HepG2 (cell line): ENCODE measurements around the gene PKNOX2. TPM values are rescaled to one million over a fixed set of nuclear protein-coding genes. Genes with fewer than 3 reads are reported as not detected.

Experiments used
- AGO1 ChIP-seq: fragments of 200-400 bp; formaldehyde crosslinking; IDR thresholded peaks from 2 replicates; pipeline ENCODE4 v1.6.1; 2017; ENCODE audit warnings: mild to moderate bottlenecking, low read depth, low read length, moderate library complexity; ENCODE audit not compliant: poor library complexity, severe bottlenecking
- ATAD3A ChIP-seq: sonication (generic); formaldehyde crosslinking; IDR thresholded peaks from 2 replicates; pipeline ENCODE4 v1.4.0; 2020; ENCODE audit warnings: missing genetic modification reagents
- DMAP1 ChIP-seq: IDR thresholded peaks from 2 replicates; pipeline ENCODE4 v1.6.1; 2016
- PAF1 ChIP-seq: IDR thresholded peaks from 2 replicates; pipeline ENCODE4 v1.6.1; 2016; ENCODE audit warnings: missing genetic modification reagents, missing compliant biosample characterization
- PCBP1 ChIP-seq: fragments of 200-400 bp; formaldehyde crosslinking; IDR thresholded peaks from 2 replicates; pipeline ENCODE4 v1.6.1; 2017; ENCODE audit warnings: mild to moderate bottlenecking, low read depth, low read length, borderline replicate concordance
- RAD21 ChIP-seq: fragments of 450-650 bp; formaldehyde crosslinking; IDR thresholded peaks from 2 replicates; pipeline ENCODE4 v1.5.0; 2020; ENCODE audit warnings: mild to moderate bottlenecking
- U2AF2 ChIP-seq: fragments of 200-400 bp; formaldehyde crosslinking; IDR thresholded peaks from 2 replicates; pipeline ENCODE4 v1.6.1; 2017; ENCODE audit warnings: low read depth, mild to moderate bottlenecking, low read length
- ZBTB21 ChIP-seq: sonication (generic); formaldehyde crosslinking; IDR thresholded peaks from 2 replicates; pipeline ENCODE4 v1.4.0; 2020; ENCODE audit warnings: missing genetic modification reagents
- ZFP90 ChIP-seq: sonication (generic); formaldehyde crosslinking; IDR thresholded peaks from 2 replicates; pipeline ENCODE4 v1.8.0; 2022; ENCODE audit warnings: missing genetic modification reagents, mild to moderate bottlenecking, inconsistent platforms, borderline replicate concordance
- ZNF121 ChIP-seq: sonication (generic); formaldehyde crosslinking; IDR thresholded peaks from 2 replicates; pipeline ENCODE4 v1.5.0; 2020; ENCODE audit warnings: mild to moderate bottlenecking, missing genetic modification reagents
- ZNF33B ChIP-seq: sonication (generic); formaldehyde crosslinking; IDR thresholded peaks from 2 replicates; pipeline ENCODE4 v1.5.1; 2020; ENCODE audit warnings: mild to moderate bottlenecking, missing genetic modification reagents
- ZNF792 ChIP-seq: IDR thresholded peaks from 2 replicates; pipeline ENCODE4 v1.6.1; 2016
- polyA plus RNA-seq, 8 experiments: library from polyadenylated mRNA; depleted of rRNA in 3 of 8; stranded (reverse) in 7 of 8; unstranded in 1 of 8; fragments of >200 nt; fragmentation: Illumina TruSeq in 4 of 8; extraction: Trizol in 4 of 8; gene quantifications; 2 replicates each; pipeline versions ENCODE4 v1.2.1 to v1.2.3, GENCODE V29; 2011 to 2016; ENCODE audit warnings: low read depth in 4 of 8, missing spikeins in 1 of 8, mixed read lengths in 1 of 8; ENCODE audit not compliant: insufficient read depth in 1 of 8
- total RNA-seq, 5 experiments: library from RNA; depleted of rRNA; stranded (reverse); fragments of >200 nt; fragmentation: Illumina TruSeq; extraction: Trizol; gene quantifications; 2 replicates each; pipeline ENCODE4 v1.2.3, GENCODE V29; 2016; ENCODE audit warnings: low read depth in 1 of 5
- TF ChIP-seq, protein P1 (sequence below): sonication (generic); formaldehyde crosslinking; IDR thresholded peaks from 2 replicates; pipeline ENCODE4 v1.5.0; 2020; ENCODE audit warnings: mild to moderate bottlenecking, missing genetic modification reagents, borderline replicate concordance
- TF ChIP-seq, protein P2 (sequence below): IDR thresholded peaks from 2 replicates; pipeline ENCODE4 v1.6.1; 2016; ENCODE audit warnings: low read depth
- TF ChIP-seq, protein P3 (sequence below): IDR thresholded peaks from 2 replicates; pipeline ENCODE4 v1.6.1; 2016
- TF ChIP-seq, protein P4 (sequence below): sonication (generic); formaldehyde crosslinking; conservative IDR thresholded peaks from 2 replicates; pipeline ENCODE4 v1.4.0; 2020; ENCODE audit warnings: missing genetic modification reagents

Gene PKNOX2
- total and polyA plus RNA-seq, 2 of the 13 experiments (the other 11 are each of a cell fraction or from before 2014, with no cell fraction given), result not detected

DNA sequence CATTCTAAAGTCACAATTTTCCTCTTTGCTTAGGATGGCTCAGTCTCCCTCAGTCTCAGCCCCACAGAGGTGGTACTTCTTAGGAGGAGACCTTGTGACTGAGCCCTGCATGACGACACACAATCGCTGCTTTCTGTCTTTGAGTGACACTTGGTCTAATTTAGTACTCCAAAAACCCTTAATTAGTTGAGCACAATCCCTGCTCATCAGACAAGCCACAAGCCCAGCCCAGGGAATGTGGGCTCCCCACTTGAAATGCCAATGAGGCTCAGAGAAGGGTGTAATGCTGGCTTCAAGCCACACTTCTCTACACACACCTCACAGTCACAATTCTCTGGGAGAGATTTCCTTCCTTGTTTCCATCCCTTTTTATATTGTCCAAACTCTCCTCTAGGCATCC is 229.7 kb downstream of the PKNOX2 start (continued):
- TF ChIP-seq, protein P1, sequence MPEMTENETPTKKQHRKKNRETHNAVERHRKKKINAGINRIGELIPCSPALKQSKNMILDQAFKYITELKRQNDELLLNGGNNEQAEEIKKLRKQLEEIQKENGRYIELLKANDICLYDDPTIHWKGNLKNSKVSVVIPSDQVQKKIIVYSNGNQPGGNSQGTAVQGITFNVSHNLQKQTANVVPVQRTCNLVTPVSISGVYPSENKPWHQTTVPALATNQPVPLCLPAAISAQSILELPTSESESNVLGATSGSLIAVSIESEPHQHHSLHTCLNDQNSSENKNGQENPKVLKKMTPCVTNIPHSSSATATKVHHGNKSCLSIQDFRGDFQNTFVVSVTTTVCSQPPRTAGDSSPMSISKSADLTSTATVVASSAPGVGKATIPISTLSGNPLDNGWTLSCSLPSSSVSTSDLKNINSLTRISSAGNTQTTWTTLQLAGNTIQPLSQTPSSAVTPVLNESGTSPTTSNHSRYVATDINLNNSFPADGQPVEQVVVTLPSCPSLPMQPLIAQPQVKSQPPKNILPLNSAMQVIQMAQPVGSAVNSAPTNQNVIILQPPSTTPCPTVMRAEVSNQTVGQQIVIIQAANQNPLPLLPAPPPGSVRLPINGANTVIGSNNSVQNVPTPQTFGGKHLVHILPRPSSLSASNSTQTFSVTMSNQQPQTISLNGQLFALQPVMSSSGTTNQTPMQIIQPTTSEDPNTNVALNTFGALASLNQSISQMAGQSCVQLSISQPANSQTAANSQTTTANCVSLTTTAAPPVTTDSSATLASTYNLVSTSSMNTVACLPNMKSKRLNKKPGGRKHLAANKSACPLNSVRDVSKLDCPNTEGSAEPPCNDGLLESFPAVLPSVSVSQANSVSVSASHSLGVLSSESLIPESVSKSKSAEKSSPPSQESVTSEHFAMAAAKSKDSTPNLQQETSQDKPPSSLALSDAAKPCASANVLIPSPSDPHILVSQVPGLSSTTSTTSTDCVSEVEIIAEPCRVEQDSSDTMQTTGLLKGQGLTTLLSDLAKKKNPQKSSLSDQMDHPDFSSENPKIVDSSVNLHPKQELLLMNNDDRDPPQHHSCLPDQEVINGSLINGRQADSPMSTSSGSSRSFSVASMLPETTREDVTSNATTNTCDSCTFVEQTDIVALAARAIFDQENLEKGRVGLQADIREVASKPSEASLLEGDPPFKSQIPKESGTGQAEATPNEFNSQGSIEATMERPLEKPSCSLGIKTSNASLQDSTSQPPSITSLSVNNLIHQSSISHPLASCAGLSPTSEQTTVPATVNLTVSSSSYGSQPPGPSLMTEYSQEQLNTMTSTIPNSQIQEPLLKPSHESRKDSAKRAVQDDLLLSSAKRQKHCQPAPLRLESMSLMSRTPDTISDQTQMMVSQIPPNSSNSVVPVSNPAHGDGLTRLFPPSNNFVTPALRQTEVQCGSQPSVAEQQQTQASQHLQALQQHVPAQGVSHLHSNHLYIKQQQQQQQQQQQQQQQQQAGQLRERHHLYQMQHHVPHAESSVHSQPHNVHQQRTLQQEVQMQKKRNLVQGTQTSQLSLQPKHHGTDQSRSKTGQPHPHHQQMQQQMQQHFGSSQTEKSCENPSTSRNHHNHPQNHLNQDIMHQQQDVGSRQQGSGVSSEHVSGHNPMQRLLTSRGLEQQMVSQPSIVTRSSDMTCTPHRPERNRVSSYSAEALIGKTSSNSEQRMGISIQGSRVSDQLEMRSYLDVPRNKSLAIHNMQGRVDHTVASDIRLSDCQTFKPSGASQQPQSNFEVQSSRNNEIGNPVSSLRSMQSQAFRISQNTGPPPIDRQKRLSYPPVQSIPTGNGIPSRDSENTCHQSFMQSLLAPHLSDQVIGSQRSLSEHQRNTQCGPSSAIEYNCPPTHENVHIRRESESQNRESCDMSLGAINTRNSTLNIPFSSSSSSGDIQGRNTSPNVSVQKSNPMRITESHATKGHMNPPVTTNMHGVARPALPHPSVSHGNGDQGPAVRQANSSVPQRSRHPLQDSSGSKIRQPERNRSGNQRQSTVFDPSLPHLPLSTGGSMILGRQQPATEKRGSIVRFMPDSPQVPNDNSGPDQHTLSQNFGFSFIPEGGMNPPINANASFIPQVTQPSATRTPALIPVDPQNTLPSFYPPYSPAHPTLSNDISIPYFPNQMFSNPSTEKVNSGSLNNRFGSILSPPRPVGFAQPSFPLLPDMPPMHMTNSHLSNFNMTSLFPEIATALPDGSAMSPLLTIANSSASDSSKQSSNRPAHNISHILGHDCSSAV (CRISPR knock-in tag), result no peak
- TF ChIP-seq, protein P2, sequence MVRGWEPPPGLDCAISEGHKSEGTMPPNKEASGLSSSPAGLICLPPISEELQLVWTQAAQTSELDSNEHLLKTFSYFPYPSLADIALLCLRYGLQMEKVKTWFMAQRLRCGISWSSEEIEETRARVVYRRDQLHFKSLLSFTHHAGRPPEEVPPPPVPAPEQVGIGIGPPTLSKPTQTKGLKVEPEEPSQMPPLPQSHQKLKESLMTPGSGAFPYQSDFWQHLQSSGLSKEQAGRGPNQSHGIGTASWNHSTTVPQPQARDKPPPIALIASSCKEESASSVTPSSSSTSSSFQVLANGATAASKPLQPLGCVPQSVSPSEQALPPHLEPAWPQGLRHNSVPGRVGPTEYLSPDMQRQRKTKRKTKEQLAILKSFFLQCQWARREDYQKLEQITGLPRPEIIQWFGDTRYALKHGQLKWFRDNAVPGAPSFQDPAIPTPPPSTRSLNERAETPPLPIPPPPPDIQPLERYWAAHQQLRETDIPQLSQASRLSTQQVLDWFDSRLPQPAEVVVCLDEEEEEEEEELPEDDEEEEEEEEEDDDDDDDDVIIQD, result no peak
- TF ChIP-seq ZNF121 (CRISPR knock-in tag) (no peak), DMAP1 (CRISPR knock-in tag) (no peak), ZNF33B (CRISPR knock-in tag) (no peak), PAF1 (CRISPR knock-in tag) (no peak), ZBTB21 (no peak), AGO1 (no peak), ZNF792 (CRISPR knock-in tag) (no peak), ATAD3A (CRISPR knock-in tag) (no peak), RAD21 (CRISPR knock-in tag) (no peak), PCBP1 (no peak), U2AF2 (no peak), ZFP90 (CRISPR knock-in tag) (no peak)
- TF ChIP-seq, protein P3, sequence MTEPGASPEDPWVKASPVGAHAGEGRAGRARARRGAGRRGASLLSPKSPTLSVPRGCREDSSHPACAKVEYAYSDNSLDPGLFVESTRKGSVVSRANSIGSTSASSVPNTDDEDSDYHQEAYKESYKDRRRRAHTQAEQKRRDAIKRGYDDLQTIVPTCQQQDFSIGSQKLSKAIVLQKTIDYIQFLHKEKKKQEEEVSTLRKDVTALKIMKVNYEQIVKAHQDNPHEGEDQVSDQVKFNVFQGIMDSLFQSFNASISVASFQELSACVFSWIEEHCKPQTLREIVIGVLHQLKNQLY (CRISPR knock-in tag), result no peak
- TF ChIP-seq, protein P4, sequence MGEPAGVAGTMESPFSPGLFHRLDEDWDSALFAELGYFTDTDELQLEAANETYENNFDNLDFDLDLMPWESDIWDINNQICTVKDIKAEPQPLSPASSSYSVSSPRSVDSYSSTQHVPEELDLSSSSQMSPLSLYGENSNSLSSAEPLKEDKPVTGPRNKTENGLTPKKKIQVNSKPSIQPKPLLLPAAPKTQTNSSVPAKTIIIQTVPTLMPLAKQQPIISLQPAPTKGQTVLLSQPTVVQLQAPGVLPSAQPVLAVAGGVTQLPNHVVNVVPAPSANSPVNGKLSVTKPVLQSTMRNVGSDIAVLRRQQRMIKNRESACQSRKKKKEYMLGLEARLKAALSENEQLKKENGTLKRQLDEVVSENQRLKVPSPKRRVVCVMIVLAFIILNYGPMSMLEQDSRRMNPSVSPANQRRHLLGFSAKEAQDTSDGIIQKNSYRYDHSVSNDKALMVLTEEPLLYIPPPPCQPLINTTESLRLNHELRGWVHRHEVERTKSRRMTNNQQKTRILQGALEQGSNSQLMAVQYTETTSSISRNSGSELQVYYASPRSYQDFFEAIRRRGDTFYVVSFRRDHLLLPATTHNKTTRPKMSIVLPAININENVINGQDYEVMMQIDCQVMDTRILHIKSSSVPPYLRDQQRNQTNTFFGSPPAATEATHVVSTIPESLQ (CRISPR knock-in tag), result no peak
- TF ChIP-seq, all 625 proteins: peak for 0
